ENCODE measurements around the gene OFD1. TPM values are rescaled to one million over a fixed set of nuclear protein-coding genes. Genes with fewer than 3 reads are reported as not detected.

OFD1 gene
- total and polyA plus RNA-seq, 2 of the 8 experiments (the other 6 are each of a cell fraction or from before 2014, with no cell fraction given): 8.0 to 23.4 TPM

DNA sequence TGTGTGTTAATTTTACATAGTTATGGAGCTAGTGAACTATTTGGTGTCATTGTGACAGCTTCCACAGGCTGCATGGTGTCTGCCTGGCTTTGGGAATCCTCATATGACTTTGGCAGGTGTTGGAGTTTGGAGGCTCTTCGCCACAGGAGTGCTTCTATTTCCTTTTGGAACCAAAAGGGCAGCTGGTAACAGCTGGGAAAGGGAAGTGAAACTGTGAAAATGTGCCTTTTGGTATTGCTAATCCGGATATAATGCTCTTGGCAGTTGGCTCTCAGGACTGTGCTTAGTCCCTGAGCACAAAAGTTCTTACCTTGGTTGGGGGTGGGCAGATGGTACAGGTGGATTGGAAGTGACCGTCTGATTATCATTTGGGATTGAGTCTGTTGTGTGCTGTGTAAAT is 18.1 kb downstream of the OFD1 start (continued):
- no peak for TF ChIP-seq SP1 (IDR thresholded peaks at IDR 0.05; ENCODE audit: low read depth, low read length)

Measured in H1 (cell line).